HCT116 (cell line): ENCODE measurements around the gene LCLAT1. TPM values are rescaled to one million over a fixed set of nuclear protein-coding genes. Genes with fewer than 3 reads are reported as not detected.

Experiments
- ATAC-seq: fragments of 200-7000 bp; cut with Tn5 transposase; 2 replicates; pipeline ENCODE4 v1.9.1; 2020; ENCODE audit warnings: mild to moderate bottlenecking, moderate library complexity
- BruUV-seq: library from RNA; stranded (reverse); fragments of 400-500 nt; replicated peaks from 2 replicates; lab custom pipeline; 2021; lab: Mats Ljungman, UMichigan
- CTCF ChIA-PET: fragments of 300-600 bp; sonication (Branson Sonifier 250); formaldehyde crosslinking; loops from one replicate; lab custom pipeline; 2021; ENCODE audit warnings: antibody characterized with exemption; lab: Charles Lee
- POLR2A ChIA-PET: fragments of 300-600, 350-600 bp; sonication (Branson Sonifier 250); formaldehyde crosslinking; loops from one replicate; lab custom pipeline; 2021; ENCODE audit warnings: antibody characterized with exemption; lab: Charles Lee
- RAD21 ChIA-PET, 2 experiments: fragments of 300-600 bp; sonication (Branson Sonifier 250); formaldehyde crosslinking; loops; one replicate each; lab custom pipeline; 2023; ENCODE audit warnings: low total read pairs in 2 of 2; ENCODE audit not compliant: uncharacterized antibody in 2 of 2, unreplicated experiment in 2 of 2, low non-redundant PET in 1 of 2; lab: Charles Lee
- DNase-seq: peaks from one replicate; pipeline ENCODE4 v3.0.0-alpha.2; 2010; ENCODE audit warnings: low read depth, low spot score
- H2AFZ ChIP-seq: fragments of 200-600 bp; shearing (Covaris generic), sonication (generic); 2 replicates; pipeline ENCODE4 v1.6.1; 2017; ENCODE audit warnings: low read depth, mixed run types, mixed read lengths, antibody characterized with exemption, low read length; ENCODE audit not compliant: poor library complexity, severe bottlenecking
- H3K27ac ChIP-seq: 2 replicates; pipeline ENCODE4 v1.5.1; 2012; ENCODE audit warnings: low read depth, low read length
- H3K27me3 ChIP-seq: fragments of 200-600 bp; sonication (generic); 2 replicates; pipeline ENCODE4 v1.6.1; 2016; ENCODE audit warnings: mixed run types, low read length, mixed read lengths; ENCODE audit not compliant: insufficient read depth
- H3K36me3 ChIP-seq, 2 experiments: fragments of 200-500 bp in 1 of 2; fragments of 200-600 bp in 1 of 2; sonication (Bioruptor generic) in 1 of 2; sonication (generic) in 1 of 2; 2 replicates each; pipeline versions ENCODE4 v1.5.1 to v1.6.1; 2014 to 2016; ENCODE audit warnings: low read length in 2 of 2, inconsistent platforms in 1 of 2, mixed read lengths in 1 of 2, mixed run types in 1 of 2; ENCODE audit not compliant: insufficient read depth in 2 of 2, control insufficient read depth in 1 of 2
- H3K4me1 ChIP-seq, 2 experiments: fragments of 200-600 bp in 1 of 2; sonication (generic) in 1 of 2; 2 replicates each; pipeline versions ENCODE4 v1.5.1 to v1.6.1; 2012 to 2017; ENCODE audit warnings: low read length in 2 of 2, inconsistent platforms in 1 of 2, mild to moderate bottlenecking in 1 of 2, mixed read lengths in 1 of 2, mixed run types in 1 of 2, moderate library complexity in 1 of 2; ENCODE audit not compliant: insufficient read depth in 2 of 2, control insufficient read depth in 1 of 2
- H3K4me2 ChIP-seq: fragments of 200-600 bp; sonication (generic); 2 replicates; pipeline ENCODE4 v1.6.1; 2017; ENCODE audit warnings: mixed run types, low read length, mixed read lengths
- H3K4me3 ChIP-seq, 2 experiments: fragments of 200-600 bp in 1 of 2; sonication (generic) in 1 of 2; replicated peaks in 1 of 2; 2 replicates each; pipeline ENCODE4 v1.5.1; 2011 to 2016; ENCODE audit warnings: low read length in 2 of 2, control low read depth in 1 of 2, low read depth in 1 of 2, mild to moderate bottlenecking in 1 of 2, mixed read lengths in 1 of 2, mixed run types in 1 of 2
- H3K79me2 ChIP-seq: fragments of 200-600 bp; sonication (generic); 2 replicates; pipeline ENCODE4 v1.6.1; 2017; ENCODE audit warnings: mild to moderate bottlenecking, mixed run types, low read length, moderate library complexity, mixed read lengths; ENCODE audit not compliant: insufficient read depth
- H3K9ac ChIP-seq: fragments of 200-600 bp; sonication (generic); 2 replicates; pipeline ENCODE4 v1.6.1; 2016; ENCODE audit warnings: low read length, mixed read lengths
- H3K9me2 ChIP-seq: fragments of 200-600 bp; sonication (generic), shearing (Covaris generic); 2 replicates; pipeline ENCODE4 v1.6.1; 2017; ENCODE audit warnings: mixed run types, mild to moderate bottlenecking, moderate library complexity; ENCODE audit not compliant: insufficient read depth
- H3K9me3 ChIP-seq, 2 experiments: fragments of 200-500 bp in 1 of 2; fragments of 200-600 bp in 1 of 2; sonication (Bioruptor generic) in 1 of 2; sonication (generic) in 1 of 2; 2 replicates each; pipeline ENCODE4 v1.6.1; 2014 to 2017; ENCODE audit warnings: low read length in 2 of 2, mixed read lengths in 2 of 2, inconsistent platforms in 1 of 2, low read depth in 1 of 2, mild to moderate bottlenecking in 1 of 2, mixed run types in 1 of 2, moderate library complexity in 1 of 2; ENCODE audit not compliant: control insufficient read depth in 1 of 2, insufficient read depth in 1 of 2
- H4K20me1 ChIP-seq: fragments of 200-600 bp; sonication (generic), shearing (Covaris generic); 2 replicates; pipeline ENCODE4 v1.6.1; 2017; ENCODE audit warnings: mixed run types, mild to moderate bottlenecking, moderate library complexity; ENCODE audit not compliant: insufficient read depth
- CBX3 ChIP-seq: IDR thresholded peaks from 2 replicates; pipeline ENCODE4 v1.6.1; 2012; ENCODE audit warnings: low read depth
- CEBPB ChIP-seq: IDR thresholded peaks from 2 replicates; pipeline ENCODE4 v1.6.1; 2012; ENCODE audit warnings: low read depth
- EGR1 ChIP-seq: IDR thresholded peaks from 2 replicates; pipeline ENCODE4 v1.6.1; 2012; ENCODE audit warnings: low read depth
- ELF1 ChIP-seq: IDR thresholded peaks from 2 replicates; pipeline ENCODE4 v1.6.1; 2012; ENCODE audit warnings: low read depth, borderline replicate concordance
- EZH2 ChIP-seq: fragments of 200-600 bp; sonication (generic); IDR thresholded peaks from 2 replicates; pipeline ENCODE4 v1.6.1; 2017; ENCODE audit warnings: antibody characterized with exemption, mixed run types
- JUND ChIP-seq: IDR thresholded peaks from 2 replicates; pipeline ENCODE4 v1.6.1; 2012
- POLR2AphosphoS5 ChIP-seq: IDR thresholded peaks from 2 replicates; pipeline ENCODE4 v1.6.1; 2011; ENCODE audit warnings: mild to moderate bottlenecking, low read depth, low read length, moderate library complexity
- RAD21 ChIP-seq: IDR thresholded peaks from 2 replicates; pipeline ENCODE4 v1.6.1; 2012; ENCODE audit warnings: low read depth, mild to moderate bottlenecking
- SIN3A ChIP-seq: IDR thresholded peaks from 2 replicates; pipeline ENCODE4 v1.6.1; 2012; ENCODE audit warnings: low read depth
- SRF ChIP-seq: IDR thresholded peaks from 2 replicates; pipeline ENCODE4 v1.6.1; 2012; ENCODE audit warnings: low read depth
- TCF7L2 ChIP-seq: IDR thresholded peaks from 2 replicates; pipeline ENCODE4 v1.7.0; 2011; ENCODE audit warnings: borderline replicate concordance, inconsistent platforms; ENCODE audit not compliant: insufficient read depth, insufficient read length; ENCODE audit errors: extremely low read depth
- YY1 ChIP-seq: IDR thresholded peaks from 2 replicates; pipeline ENCODE4 v1.6.1; 2011; ENCODE audit warnings: low read length, low read depth, moderate library complexity, mild to moderate bottlenecking; ENCODE audit not compliant: insufficient replicate concordance; ENCODE audit errors: extremely low read depth
- ZFX ChIP-seq: fragments of 450-650 bp; IDR thresholded peaks from 2 replicates; pipeline ENCODE4 v1.6.1; 2017
- ZNF274 ChIP-seq: fragments of 200-500 bp; sonication (Bioruptor generic); IDR thresholded peaks from 2 replicates; pipeline ENCODE4 v1.6.1; 2014; ENCODE audit warnings: mild to moderate bottlenecking, low read depth, low read length, inconsistent platforms
- intact Hi-C: fragments of 100-400 bp; cut with micrococcal nuclease; formaldehyde crosslinking; loops from 2 replicates; pipeline ENCODE4 v1.10.0; 2022
- total RNA-seq: library from RNA; stranded (reverse); gene quantifications from one replicate; pipeline ENCODE4 v1.2.1, GENCODE V29; 2021; ENCODE audit not compliant: unreplicated experiment
- TF ChIP-seq, protein P1 (sequence below), 3 experiments: fragments of 200-600 bp in 1 of 3; sonication (generic) in 1 of 3; IDR thresholded peaks in 2 of 3; conservative IDR thresholded peaks in 1 of 3; 2 replicates each; pipeline ENCODE4 v1.5.1; 2012 to 2017; ENCODE audit warnings: low read depth in 2 of 3, low read length in 2 of 3, antibody characterized with exemption in 1 of 3, borderline replicate concordance in 1 of 3, control low read depth in 1 of 3, mild to moderate bottlenecking in 1 of 3, mixed read lengths in 1 of 3, mixed run types in 1 of 3, moderate library complexity in 1 of 3; ENCODE audit not compliant: insufficient read depth in 1 of 3
- TF ChIP-seq, protein P2 (sequence below): IDR thresholded peaks from 2 replicates; pipeline ENCODE4 v1.6.1; 2012
- TF ChIP-seq, protein P3 (sequence below): IDR thresholded peaks from 2 replicates; pipeline ENCODE4 v1.6.1; 2012
- TF ChIP-seq, protein P4 (sequence below): IDR thresholded peaks from 2 replicates; pipeline ENCODE4 v1.6.1; 2012; ENCODE audit warnings: low read depth
- TF ChIP-seq, protein P5 (sequence below): IDR thresholded peaks from 2 replicates; pipeline ENCODE4 v1.6.1; 2011; ENCODE audit warnings: mild to moderate bottlenecking, low read length, moderate library complexity; ENCODE audit not compliant: insufficient replicate concordance; ENCODE audit errors: extremely low read depth

Gene LCLAT1
- total RNA-seq, 1 experiment from 2014 or later = 36.2 TPM

DNA sequence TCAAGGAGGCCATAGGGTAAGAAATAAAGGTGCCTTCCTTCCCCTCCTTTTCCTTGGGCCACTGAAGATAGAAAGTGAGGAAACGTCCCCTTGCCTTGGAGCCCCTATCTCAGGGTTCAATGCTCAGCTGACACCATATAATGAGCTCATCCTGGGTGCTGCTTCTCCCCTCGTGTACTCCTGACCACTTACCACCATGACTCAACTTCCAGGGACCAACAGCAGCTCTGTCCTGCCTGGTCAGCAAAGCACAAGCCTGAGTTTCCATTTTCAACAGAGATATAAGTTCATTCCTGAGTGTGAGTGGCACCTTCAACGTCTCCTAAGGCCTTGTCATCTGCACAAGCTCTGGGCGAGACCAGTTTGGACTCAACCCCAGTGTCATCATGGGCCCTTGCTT is 209.0 kb downstream of the LCLAT1 start:
- TF ChIP-seq ZNF274 (no peak), RAD21 (no peak), POLR2AphosphoS5 (no peak), ELF1 (no peak), ZFX (no peak), EZH2 (no peak), SIN3A (no peak), TCF7L2 (no peak), CEBPB (no peak), JUND (no peak), SRF (no peak), EGR1 (no peak), YY1 (no peak), CBX3 (no peak)
- TF ChIP-seq, protein P1, sequence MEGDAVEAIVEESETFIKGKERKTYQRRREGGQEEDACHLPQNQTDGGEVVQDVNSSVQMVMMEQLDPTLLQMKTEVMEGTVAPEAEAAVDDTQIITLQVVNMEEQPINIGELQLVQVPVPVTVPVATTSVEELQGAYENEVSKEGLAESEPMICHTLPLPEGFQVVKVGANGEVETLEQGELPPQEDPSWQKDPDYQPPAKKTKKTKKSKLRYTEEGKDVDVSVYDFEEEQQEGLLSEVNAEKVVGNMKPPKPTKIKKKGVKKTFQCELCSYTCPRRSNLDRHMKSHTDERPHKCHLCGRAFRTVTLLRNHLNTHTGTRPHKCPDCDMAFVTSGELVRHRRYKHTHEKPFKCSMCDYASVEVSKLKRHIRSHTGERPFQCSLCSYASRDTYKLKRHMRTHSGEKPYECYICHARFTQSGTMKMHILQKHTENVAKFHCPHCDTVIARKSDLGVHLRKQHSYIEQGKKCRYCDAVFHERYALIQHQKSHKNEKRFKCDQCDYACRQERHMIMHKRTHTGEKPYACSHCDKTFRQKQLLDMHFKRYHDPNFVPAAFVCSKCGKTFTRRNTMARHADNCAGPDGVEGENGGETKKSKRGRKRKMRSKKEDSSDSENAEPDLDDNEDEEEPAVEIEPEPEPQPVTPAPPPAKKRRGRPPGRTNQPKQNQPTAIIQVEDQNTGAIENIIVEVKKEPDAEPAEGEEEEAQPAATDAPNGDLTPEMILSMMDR (IDR thresholded peaks at IDR 0.05 in 2 of 3, conservative IDR thresholded peaks at IDR 0.05 in 1 of 3; ENCODE audit: borderline replicate concordance in 1 of 3, insufficient read depth in 1 of 3, low read depth in 2 of 3, low read length in 2 of 3) = no peak
- TF ChIP-seq, protein P2, sequence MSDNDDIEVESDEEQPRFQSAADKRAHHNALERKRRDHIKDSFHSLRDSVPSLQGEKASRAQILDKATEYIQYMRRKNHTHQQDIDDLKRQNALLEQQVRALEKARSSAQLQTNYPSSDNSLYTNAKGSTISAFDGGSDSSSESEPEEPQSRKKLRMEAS = no peak
- TF ChIP-seq, protein P3, sequence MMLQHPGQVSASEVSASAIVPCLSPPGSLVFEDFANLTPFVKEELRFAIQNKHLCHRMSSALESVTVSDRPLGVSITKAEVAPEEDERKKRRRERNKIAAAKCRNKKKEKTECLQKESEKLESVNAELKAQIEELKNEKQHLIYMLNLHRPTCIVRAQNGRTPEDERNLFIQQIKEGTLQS = no peak
- TF ChIP-seq, protein P4, sequence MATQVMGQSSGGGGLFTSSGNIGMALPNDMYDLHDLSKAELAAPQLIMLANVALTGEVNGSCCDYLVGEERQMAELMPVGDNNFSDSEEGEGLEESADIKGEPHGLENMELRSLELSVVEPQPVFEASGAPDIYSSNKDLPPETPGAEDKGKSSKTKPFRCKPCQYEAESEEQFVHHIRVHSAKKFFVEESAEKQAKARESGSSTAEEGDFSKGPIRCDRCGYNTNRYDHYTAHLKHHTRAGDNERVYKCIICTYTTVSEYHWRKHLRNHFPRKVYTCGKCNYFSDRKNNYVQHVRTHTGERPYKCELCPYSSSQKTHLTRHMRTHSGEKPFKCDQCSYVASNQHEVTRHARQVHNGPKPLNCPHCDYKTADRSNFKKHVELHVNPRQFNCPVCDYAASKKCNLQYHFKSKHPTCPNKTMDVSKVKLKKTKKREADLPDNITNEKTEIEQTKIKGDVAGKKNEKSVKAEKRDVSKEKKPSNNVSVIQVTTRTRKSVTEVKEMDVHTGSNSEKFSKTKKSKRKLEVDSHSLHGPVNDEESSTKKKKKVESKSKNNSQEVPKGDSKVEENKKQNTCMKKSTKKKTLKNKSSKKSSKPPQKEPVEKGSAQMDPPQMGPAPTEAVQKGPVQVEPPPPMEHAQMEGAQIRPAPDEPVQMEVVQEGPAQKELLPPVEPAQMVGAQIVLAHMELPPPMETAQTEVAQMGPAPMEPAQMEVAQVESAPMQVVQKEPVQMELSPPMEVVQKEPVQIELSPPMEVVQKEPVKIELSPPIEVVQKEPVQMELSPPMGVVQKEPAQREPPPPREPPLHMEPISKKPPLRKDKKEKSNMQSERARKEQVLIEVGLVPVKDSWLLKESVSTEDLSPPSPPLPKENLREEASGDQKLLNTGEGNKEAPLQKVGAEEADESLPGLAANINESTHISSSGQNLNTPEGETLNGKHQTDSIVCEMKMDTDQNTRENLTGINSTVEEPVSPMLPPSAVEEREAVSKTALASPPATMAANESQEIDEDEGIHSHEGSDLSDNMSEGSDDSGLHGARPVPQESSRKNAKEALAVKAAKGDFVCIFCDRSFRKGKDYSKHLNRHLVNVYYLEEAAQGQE = no peak
- TF ChIP-seq, protein P5, sequence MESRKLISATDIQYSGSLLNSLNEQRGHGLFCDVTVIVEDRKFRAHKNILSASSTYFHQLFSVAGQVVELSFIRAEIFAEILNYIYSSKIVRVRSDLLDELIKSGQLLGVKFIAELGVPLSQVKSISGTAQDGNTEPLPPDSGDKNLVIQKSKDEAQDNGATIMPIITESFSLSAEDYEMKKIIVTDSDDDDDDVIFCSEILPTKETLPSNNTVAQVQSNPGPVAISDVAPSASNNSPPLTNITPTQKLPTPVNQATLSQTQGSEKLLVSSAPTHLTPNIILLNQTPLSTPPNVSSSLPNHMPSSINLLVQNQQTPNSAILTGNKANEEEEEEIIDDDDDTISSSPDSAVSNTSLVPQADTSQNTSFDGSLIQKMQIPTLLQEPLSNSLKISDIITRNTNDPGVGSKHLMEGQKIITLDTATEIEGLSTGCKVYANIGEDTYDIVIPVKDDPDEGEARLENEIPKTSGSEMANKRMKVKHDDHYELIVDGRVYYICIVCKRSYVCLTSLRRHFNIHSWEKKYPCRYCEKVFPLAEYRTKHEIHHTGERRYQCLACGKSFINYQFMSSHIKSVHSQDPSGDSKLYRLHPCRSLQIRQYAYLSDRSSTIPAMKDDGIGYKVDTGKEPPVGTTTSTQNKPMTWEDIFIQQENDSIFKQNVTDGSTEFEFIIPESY = no peak
- H3K79me2 ChIP-seq = no peaks in the 10 kb centered on the region
- BruUV-seq = no TSS peak

More for the DNA sequence above, 209.0 kb downstream of the LCLAT1 start:
- no peak overlapping the region for H3K9ac ChIP-seq
- ChIA-PET CTCF (no interaction called here), RAD21 (no interaction called here), POLR2A (no interaction called here)
- no peak overlapping the region for H3K27ac ChIP-seq
- H3K36me3 ChIP-seq = no peaks in the 10 kb centered on the region
- ATAC-seq (no peak), DNase-seq (no peak)
- no peak overlapping the region for H3K4me2 ChIP-seq
- H3K9me2 ChIP-seq = no peaks in the 10 kb centered on the region
- no peaks in the 10 kb centered on the region for H3K4me1 ChIP-seq
- no peak overlapping the region for H3K4me3 ChIP-seq
- H3K9me3 ChIP-seq = no peaks in the 10 kb centered on the region
- H2AFZ ChIP-seq = no peak overlapping the region
- intact Hi-C loops = no loop called here
- no peaks in the 10 kb centered on the region for H3K27me3 ChIP-seq
- no peaks in the 10 kb centered on the region for H4K20me1 ChIP-seq
